GM12891 (cell line): Measurements from ENCODE around the gene SPATA45.

Source experiments
- PAX5 ChIP-seq: IDR thresholded peaks from 2 replicates; pipeline ENCODE4 v1.6.1; 2011; ENCODE audit warnings: low read length, moderate library complexity, mild to moderate bottlenecking; ENCODE audit not compliant: insufficient read depth, severe bottlenecking
- POLR2A ChIP-seq: IDR thresholded peaks from 2 replicates; pipeline ENCODE4 v1.6.1; 2011; ENCODE audit warnings: low read depth, low read length, control low read depth
- POLR2AphosphoS5 ChIP-seq: IDR thresholded peaks from 2 replicates; pipeline ENCODE4 v1.6.1; 2011; ENCODE audit warnings: low read depth, low read length, control low read depth
- POU2F2 ChIP-seq: IDR thresholded peaks from 2 replicates; pipeline ENCODE4 v1.6.1; 2011; ENCODE audit warnings: low read depth, mild to moderate bottlenecking, control low read depth, low read length, moderate library complexity
- SPI1 ChIP-seq: IDR thresholded peaks from 2 replicates; pipeline ENCODE4 v1.6.1; 2011; ENCODE audit warnings: low read depth, low read length, control low read depth
- TAF1 ChIP-seq: IDR thresholded peaks from 2 replicates; pipeline ENCODE4 v1.6.1; 2011; ENCODE audit warnings: low read depth, low read length, control low read depth

DNA sequence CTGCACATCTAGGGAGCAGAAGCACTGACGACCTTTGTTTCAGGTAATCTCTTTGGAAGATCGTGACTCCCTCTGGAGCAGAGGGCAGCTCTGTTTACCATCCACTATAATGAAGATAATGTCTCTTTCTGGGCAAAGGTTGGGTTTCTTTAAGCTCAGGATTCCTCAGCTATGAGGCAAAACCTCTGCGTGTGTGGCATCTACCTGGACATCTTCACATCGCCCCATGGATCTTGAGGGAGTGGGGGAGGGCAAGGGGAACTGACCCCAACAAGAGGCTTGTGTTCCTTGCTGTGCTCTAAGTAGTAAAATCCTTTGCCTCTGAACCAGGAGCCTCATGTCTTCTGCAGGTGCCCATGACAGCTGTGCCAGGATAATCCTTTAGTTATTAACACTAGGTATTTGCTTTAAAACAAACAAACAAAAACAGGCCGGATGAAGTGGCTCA lies 19.6 kb downstream of the SPATA45 start:
- TF ChIP-seq POLR2A (no peak), POLR2AphosphoS5 (no peak), POU2F2 (no peak), TAF1 (no peak), PAX5 (no peak), SPI1 (no peak)
